ENCODE measurements around the gene APBA2.

Gene APBA2

GRCh38 chr15:28935316-28935715 is 49.5 kb downstream of the APBA2 start:
- DNase-seq (ENCODE audit: low read depth in 2 of 2), result no peak

DNA sequence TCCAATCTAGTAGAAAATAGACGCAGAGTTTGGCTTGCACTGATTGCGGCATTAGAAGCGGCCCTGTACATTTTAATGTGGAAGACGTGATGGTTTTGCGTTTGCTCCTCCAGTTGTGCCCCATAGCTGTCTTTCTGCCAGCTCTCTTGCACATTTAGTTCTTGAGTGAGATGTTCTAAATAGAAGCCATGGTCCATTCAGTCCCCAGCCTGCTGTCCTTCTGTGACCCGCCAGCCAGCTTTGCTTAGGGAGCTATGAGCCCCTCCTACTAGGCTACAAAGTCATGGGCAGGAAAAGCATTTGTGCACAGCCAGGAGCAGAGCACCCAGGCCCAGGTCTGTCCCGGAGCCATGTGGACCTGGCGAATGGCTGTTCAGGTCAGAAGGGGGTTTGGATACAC is 50.3 kb downstream of the APBA2 start:
- no peak for DNase-seq (ENCODE audit: low read depth in 2 of 2)

- DNase-seq (ENCODE audit: low read depth in 2 of 2), result no peak
Observed at GRCh38 chr15:28936481-28936881, 50.7 kb downstream of the APBA2 start.

- no peak for DNase-seq (ENCODE audit: low read depth in 2 of 2)
Observed at GRCh38 chr15:28937271-28937670, 51.5 kb downstream of the APBA2 start.

DNA sequence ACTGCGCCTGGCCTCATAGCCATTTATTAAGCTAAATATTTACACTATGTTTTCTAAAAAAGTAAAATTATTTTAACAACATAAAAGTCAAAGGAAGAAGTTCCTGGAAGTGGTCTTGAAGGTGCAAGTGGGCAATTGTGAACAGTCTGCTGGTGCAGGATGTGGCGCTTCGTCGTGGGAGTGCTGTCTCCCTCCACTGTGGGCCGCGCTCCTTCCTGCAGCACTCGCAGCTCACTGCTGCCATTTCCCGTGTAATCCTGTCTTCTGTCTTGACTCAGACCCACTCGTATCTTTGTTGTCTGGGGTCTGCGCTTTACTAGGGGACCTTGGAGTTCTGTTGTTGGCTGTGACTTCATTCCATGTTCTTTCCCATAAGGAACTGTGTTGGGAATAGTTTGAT is 56.3 kb downstream of the APBA2 start:
- no peak for DNase-seq (ENCODE audit: low read depth in 2 of 2)

DNA sequence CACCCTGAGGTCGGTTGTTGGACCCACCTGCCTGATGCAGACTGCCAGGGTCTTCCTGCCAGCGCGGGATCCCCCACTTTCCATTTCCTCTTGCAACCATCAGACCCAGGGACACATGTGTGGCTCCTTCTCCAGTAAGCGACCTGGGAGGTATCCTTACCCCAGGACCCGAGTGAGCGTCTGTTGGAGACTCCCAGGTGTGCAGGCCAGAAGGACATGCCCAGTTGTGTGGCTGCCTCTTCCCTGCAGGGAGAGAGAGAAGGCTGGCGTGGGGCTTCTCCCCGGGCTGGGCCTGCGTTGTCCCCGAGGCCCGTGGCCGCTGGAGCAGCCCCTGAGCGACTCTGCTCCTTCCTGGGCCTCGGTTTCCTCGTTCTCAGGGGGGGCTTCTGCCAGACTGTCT is 56.8 kb downstream of the APBA2 start:
- DNase-seq (ENCODE audit: low read depth in 2 of 2), result no peak

DNA sequence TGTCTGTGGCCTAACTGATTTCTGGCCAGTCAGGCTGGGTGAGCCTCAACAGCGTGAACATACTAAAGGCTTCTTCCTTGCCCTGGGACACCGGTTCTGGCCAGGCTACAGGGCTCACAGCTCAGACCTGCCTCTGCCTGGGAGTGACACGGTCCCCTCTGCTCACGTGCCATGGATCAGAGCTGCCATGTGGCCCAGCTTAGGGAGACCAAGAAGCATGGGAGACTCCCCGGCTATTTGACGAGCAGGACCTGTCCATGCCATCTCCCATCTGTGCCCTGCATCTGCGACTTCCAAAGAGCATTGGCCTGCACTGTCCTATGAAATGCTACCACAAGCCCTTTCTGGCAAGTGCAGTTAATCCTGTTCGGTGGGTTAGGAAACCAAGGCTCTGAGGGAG is 57.4 kb downstream of the APBA2 start:
- no peak for DNase-seq (ENCODE audit: low read depth in 2 of 2)

GRCh38 chr15:28943611-28944230 is 57.9 kb downstream of the APBA2 start:
- no peak for DNase-seq (ENCODE audit: low read depth in 2 of 2)

GRCh38 chr15:28944286-28944685 is 58.5 kb downstream of the APBA2 start:
- DNase-seq (ENCODE audit: low read depth in 2 of 2), result no peak

DNA sequence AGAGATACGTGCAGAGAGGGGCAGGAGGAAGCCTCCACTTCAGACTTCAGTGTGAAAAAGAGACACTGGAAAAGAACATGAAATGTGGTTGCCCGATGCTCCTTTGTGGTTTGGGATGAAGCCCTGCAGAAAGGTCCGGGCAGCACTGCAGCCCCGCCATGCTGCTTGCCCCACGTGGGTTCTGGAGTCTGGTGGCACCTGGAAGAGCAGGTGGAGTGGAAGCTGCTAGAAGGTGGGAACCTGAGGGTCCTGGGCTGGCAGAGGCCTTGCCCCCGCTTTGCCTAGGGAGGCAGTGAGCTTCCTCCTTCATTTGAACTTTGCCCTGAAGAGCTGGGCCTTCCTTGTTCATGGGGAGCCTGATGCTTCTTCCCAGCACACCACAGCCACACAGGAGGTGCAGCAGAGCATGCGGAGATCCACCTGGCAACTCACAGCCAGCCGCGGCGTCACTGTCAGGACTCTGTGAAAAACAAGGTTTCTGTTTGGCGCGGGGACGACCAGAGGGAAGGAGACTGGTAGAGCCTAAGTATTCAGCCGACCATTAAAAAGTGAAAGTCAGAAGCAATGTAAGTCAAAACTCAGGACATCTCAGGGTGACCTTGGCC is 59.0 kb downstream of the APBA2 start:
- DNase-seq (ENCODE audit: low read depth in 2 of 2), result no peak

DNA sequence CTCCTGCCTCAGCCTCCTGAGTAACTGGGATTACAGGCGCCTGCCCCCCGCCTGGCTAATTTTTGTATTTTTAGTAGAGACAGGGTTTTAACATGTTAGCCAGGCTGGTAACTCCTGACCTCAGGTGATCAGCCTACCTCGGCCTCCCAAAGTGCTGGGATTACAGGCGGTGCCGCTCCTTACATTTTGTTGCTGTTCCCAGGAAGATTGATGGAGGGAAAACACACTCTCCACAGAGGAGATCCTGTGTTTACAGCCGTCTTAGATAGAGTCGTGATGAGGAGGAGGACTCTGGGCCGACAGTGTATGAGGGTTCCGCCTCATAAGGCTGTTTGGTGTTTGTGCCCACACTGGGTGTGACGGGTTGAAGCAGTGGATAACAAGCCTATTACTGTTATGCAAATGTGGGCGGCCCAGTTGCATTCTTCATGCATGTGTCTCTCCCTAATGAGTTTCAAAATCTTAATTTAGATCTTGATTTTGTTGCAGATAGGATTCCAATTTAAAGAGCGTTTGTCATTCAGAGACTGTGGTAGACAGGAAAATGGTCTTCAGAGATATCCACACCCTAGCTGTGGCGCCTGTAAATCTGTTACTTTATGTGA is 60.0 kb downstream of the APBA2 start:
- no peak for DNase-seq (ENCODE audit: low read depth in 2 of 2)

DNA sequence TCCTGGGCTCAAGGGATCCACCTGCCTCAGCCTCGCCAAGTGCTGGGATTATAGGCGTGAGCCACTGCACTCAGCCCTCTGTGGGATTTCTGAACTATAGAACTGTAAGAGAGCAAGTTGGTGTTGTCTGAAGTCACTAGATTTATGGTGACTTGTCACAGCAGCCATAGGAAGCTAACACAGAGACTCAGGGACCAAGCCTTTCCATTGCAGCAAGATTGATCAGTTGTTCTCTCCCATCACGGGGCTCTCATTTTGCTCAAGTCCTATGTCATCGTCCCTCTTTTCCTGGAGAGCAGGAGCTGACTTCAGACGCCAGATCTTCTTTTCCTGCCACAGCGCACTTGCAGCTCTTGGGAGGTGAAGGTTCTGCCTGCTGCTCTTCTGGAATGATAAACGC is 61.0 kb downstream of the APBA2 start:
- DNase-seq (ENCODE audit: low read depth in 2 of 2), result no peak

DNA sequence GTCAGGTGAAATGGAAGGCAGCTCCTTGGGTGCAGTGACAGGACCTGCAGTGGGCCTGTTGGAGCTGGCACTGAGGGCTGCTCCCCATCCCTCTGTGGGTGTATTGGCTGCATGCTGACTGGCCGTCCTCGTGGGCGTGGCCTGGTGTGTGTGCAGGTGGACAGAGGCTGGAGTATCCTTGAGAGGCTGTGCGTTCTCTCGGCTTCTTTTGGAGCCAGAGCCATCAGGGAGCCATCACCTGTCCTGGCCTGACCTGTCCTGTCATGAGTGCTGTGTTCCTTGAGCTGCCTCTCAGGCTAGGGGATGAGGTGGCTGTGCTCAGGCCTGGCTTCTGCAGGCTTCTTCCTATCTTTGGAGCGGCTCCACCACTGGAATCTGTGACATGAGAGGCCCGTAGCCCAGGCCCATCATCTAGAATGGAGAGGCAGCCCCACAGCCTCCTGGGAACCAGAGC is 61.5 kb downstream of the APBA2 start:
- no peak for DNase-seq (ENCODE audit: low read depth in 2 of 2)

- DNase-seq (ENCODE audit: low read depth in 2 of 2), result no peak
Observed at GRCh38 chr15:28948036-28948435, 62.3 kb downstream of the APBA2 start.

DNA sequence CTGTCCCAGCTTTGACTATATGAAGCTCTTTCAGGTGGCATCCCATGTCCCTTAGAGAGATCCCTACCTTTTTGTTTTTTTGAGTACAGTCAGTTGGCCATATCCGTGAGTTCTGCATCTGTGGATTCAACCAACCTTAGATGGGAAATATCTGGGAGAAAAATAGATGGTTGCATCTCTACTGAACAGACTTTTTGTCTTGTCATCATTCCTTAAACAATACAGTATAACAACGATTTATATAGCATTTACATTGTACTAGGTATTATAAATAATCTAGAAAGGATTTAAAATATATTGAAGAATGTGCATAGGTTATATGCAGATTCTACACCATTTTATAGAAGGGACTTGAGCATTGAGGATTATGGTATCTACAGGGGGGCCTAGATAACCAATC is 65.1 kb downstream of the APBA2 start:
- DNase-seq (ENCODE audit: low read depth in 2 of 2), result no peak

DNA sequence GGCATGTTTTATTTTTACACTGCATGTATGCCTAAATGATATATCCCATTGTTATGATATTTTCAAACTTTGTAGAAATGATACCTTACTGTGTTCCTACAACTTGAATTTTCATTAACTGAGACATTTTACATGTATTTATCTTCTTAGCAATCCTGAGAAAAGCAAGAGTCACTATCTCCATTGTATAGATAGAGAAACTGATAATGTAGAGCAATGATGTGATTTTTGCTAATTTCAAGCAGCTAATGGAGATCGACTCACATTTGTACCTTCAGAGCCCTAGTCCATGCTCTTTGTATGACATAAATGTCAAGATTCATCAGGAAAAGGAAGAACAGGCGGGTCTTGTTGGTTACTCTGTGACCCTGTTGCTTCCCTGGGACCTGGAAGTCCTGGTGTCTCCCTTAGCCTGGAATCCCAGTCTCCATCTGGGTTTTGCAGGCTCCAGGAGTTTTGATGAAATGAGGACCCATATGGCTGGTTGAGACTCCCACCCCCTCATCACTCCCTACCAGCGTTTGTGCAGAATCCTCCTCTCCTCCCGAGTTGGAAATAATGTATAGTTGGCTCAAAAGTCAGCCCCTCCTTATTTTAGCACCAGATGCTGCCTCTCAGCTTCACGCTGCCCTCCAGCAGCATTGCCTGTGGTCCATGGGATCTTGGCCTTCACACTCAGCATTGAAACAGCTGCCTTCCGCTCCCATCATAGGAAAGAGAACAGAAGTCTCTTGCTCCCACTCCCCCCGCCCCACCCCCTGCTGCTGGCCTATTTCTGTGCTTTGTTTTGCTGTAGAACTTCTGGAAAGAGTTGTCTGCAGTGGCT is 67.1 kb downstream of the APBA2 start:
- DNase-seq (ENCODE audit: low read depth in 2 of 2), result no peak

DNA sequence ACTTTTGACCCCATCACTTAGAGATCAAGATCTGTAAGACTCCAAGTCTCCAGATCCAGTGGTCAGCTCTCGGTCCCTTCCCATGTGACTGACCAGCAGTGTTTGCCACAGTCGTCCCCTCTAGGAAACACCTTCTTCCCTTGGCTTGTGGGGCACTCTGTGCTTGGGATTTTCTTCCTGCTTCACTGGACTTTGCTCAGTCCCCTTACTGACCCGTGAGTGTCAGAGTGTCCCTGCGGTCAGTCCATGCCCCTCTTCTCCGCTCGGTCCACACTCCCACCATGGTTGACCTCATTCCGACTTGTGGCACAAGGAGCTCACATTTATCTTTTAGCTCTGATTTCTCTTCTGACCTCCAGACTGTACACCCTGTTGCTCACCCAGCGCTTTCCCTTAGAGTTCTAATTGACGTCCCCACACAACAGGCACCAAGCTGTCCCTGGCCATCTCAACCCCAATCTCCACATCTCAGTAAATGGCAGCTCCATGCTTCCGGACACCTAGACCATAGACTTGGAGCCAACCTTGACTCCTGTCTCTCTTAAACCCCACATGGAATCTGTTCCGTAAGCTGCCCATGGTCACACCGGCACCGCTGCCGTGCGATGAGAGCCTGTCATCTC is 67.9 kb downstream of the APBA2 start:
- no peak for DNase-seq (ENCODE audit: low read depth in 2 of 2)

DNA sequence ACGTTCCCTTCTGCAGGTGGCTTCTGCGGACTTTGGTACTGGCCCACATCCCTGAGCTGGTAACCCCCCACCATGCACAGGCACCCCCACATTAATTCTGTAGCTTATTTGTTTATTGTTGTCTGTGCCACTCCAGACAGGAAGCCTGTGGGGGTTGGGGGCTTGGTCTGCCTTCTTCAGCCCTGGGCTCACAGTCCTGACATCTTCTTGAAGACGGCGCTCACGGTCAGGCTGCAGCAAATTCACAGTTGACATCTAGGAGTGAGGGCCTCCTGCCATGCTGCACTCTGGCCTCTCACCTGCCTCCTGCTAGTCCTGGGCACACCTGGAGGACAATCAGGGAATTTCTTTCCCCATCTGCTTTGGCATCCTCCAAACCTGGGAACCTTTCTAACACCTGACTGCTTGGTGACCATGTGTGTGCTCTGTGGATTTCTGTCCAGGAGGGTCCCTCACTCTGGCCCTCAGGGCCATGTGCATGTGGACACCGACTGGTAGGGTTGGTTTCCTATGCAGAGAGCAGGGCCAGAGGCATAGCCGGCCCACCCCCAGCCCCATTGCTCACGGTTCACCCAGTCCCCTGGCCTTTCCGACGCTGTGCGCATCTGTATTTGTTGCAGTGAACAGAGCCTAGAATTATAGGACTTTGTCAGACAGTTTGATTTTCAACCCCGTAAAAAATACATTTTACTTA is 68.8 kb downstream of the APBA2 start:
- no peak for DNase-seq (ENCODE audit: low read depth in 2 of 2)

- DNase-seq (ENCODE audit: low read depth in 2 of 2), result no peak
Observed at GRCh38 chr15:28955160-28955992, 69.6 kb downstream of the APBA2 start.

- no peak for DNase-seq (ENCODE audit: low read depth in 2 of 2)
Observed at GRCh38 chr15:28955993-28956421, 70.2 kb downstream of the APBA2 start.

DNA sequence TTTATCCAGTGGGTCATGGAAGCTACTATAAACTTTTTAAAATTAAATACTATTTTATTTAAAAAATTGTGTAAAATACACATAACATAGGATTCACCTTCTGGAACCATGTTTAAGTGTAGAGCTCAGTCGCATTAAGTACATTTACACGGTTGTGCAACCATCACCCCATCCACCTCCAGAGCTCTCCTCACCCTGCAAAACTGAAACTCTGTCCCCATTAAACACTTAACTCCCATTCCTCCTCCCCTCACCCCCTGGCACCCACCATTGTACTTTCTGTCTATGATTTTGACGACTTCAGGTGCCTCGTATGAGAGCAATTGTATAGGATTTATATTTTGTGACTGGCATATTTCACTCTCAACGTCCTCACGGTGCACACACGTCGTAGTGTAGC is 70.7 kb downstream of the APBA2 start:
- no peak for DNase-seq (ENCODE audit: low read depth in 2 of 2)

All from stimulated activated CD4-positive, alpha-beta T cell treated with anti-CD3 and anti-CD28 coated beads, Interleukin-1b, Interleukin-23, amount 100 ng/mL, for 1 hour (primary cell).